GF-D8 (cell line): ENCODE data around the gene MT2A.

Experiments
- DNase-seq: peaks from one replicate; lab custom pipeline; 2025; lab: John Stamatoyannopoulos, UW

The MT2A gene

GRCh38 chr16:56639045-56639444, 30.7 kb downstream of the MT2A start:
- no peak for DNase-seq

GRCh38 chr16:56640076-56640475, 31.7 kb downstream of the MT2A start:
- no peak for DNase-seq

GRCh38 chr16:56641166-56641565, 32.8 kb downstream of the MT2A start:
- no peak for DNase-seq

- DNase-seq = no peak
These were observed 34.8 kb downstream of the MT2A start for GRCh38 chr16:56643080-56643778.

GRCh38 chr16:56643833-56644232, 35.4 kb downstream of the MT2A start:
- no peak for DNase-seq

- DNase-seq = no peak
These were observed 36.9 kb downstream of the MT2A start for GRCh38 chr16:56645311-56645710.

- DNase-seq = no peak
These were observed 37.5 kb downstream of the MT2A start for GRCh38 chr16:56645838-56646237.

- DNase-seq = no peak
These were observed 39.5 kb downstream of the MT2A start for GRCh38 chr16:56647641-56648431.

- no peak for DNase-seq
These were observed 40.9 kb downstream of the MT2A start for GRCh38 chr16:56649271-56649670.

- DNase-seq = no peak
These were observed 41.4 kb downstream of the MT2A start for GRCh38 chr16:56649820-56650219.

GRCh38 chr16:56651586-56651985, 43.2 kb downstream of the MT2A start, which contains the start of gene MT1B:
Gene MT1B, plus strand, starts transcription at chr16:56651886. Its CDS starts 68 bp downstream, at chr16:56651954.
- DNase-seq = no peak

GRCh38 chr16:56652600-56652999, 44.2 kb downstream of the MT2A start:
- no peak for DNase-seq

- DNase-seq = no peak
These were observed 44.8 kb downstream of the MT2A start for GRCh38 chr16:56653218-56653617.

GRCh38 chr16:56657555-56658326, 49.4 kb downstream of the MT2A start, which contains the start of gene MT1F:
Gene MT1F, plus strand, starts transcription at chr16:56657959. Its CDS starts 100 bp downstream, at chr16:56658059.
- no peak for DNase-seq

GRCh38 chr16:56658327-56658875, 50.0 kb downstream of the MT2A start:
- DNase-seq = no peak
